ENCODE measurements around the gene RASSF3.

- TF ChIP-seq, protein P1, sequence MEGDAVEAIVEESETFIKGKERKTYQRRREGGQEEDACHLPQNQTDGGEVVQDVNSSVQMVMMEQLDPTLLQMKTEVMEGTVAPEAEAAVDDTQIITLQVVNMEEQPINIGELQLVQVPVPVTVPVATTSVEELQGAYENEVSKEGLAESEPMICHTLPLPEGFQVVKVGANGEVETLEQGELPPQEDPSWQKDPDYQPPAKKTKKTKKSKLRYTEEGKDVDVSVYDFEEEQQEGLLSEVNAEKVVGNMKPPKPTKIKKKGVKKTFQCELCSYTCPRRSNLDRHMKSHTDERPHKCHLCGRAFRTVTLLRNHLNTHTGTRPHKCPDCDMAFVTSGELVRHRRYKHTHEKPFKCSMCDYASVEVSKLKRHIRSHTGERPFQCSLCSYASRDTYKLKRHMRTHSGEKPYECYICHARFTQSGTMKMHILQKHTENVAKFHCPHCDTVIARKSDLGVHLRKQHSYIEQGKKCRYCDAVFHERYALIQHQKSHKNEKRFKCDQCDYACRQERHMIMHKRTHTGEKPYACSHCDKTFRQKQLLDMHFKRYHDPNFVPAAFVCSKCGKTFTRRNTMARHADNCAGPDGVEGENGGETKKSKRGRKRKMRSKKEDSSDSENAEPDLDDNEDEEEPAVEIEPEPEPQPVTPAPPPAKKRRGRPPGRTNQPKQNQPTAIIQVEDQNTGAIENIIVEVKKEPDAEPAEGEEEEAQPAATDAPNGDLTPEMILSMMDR (IDR thresholded peaks at IDR 0.05) = no peak
- no peak for TF ChIP-seq ZFX (IDR thresholded peaks at IDR 0.05; ENCODE audit: borderline replicate concordance)
Measured at GRCh38 chr12:64561302-64562136, 48.8 kb upstream of the RASSF3 start.
